Chondrocyte (in vitro differentiated cells): Measurements from ENCODE around the gene SUCNR1. TPM values are rescaled to one million over a fixed set of nuclear protein-coding genes. Genes with fewer than 3 reads are reported as not detected.
"Not testable (repeated sequence)": the region's sequence is repeated elsewhere in the genome, so short reads cannot be mapped to it uniquely, and the experiment has no call there.

ENCODE experiments used
- DNase-seq: peaks from one replicate; pipeline ENCODE4 v3.0.0; 2021; ENCODE audit warnings: mixed read lengths, low spot score
- H3K27ac Mint-ChIP-seq: one replicate; pipeline ENCODE4 v1.8.0; 2021; ENCODE audit warnings: mild to moderate bottlenecking, moderate library complexity, mixed read lengths; ENCODE audit not compliant: unreplicated experiment
- H3K27me3 Mint-ChIP-seq: 2 replicates; pipeline ENCODE4 v1.8.0; 2021; ENCODE audit warnings: low read depth, mixed read lengths
- H3K36me3 Mint-ChIP-seq: 2 replicates; pipeline ENCODE4 v1.8.0; 2021; ENCODE audit warnings: low read depth, mixed read lengths
- H3K4me1 Mint-ChIP-seq: 2 replicates; pipeline ENCODE4 v1.8.0; 2021; ENCODE audit warnings: low read depth, mild to moderate bottlenecking, mixed read lengths
- H3K4me3 Mint-ChIP-seq: one replicate; pipeline ENCODE4 v1.8.0; 2021; ENCODE audit warnings: mild to moderate bottlenecking, moderate library complexity, mixed read lengths; ENCODE audit not compliant: unreplicated experiment
- H3K9me3 Mint-ChIP-seq: 2 replicates; pipeline ENCODE4 v1.8.0; 2021; ENCODE audit warnings: low read depth, mixed read lengths
- total RNA-seq: library from RNA; stranded (reverse); gene quantifications from 3 replicates; pipeline ENCODE4 v1.2.1, GENCODE V29; 2021
- TF ChIP-seq, protein P1 (sequence below): fragments of 200-600 bp; sonication (generic); IDR thresholded peaks from 2 replicates; pipeline ENCODE4 v1.5.0; 2021; ENCODE audit warnings: antibody characterized with exemption, mild to moderate bottlenecking, moderate library complexity

The SUCNR1 gene
- total RNA-seq, 1 donor from 2014 or later = 0.12 TPM

DNA sequence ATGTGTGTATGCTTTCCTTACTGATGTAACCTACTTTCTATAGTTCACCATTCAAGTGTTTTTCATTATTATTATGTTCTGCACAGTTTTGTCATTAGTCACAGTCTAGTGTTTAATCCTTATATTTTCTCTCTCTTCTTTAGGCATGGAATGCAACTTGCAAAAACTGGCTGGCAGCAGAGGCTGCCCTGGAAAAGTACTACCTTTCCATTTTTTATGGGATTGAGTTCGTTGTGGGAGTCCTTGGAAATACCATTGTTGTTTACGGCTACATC, 6.9 kb downstream of the SUCNR1 start:
- no peak for DNase-seq
- peaks cover 42% of the 10 kb centered on the region for H3K4me1 Mint-ChIP-seq

DNA sequence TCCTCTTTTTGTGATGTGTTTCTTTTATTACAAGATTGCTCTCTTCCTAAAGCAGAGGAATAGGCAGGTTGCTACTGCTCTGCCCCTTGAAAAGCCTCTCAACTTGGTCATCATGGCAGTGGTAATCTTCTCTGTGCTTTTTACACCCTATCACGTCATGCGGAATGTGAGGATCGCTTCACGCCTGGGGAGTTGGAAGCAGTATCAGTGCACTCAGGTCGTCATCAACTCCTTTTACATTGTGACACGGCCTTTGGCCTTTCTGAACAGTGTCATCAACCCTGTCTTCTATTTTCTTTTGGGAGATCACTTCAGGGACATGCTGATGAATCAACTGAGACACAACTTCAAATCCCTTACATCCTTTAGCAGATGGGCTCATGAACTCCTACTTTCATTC, 7.7 kb downstream of the SUCNR1 start:
- Mint-ChIP-seq H3K27me3 (no peaks in the 10 kb centered on the region), H3K27ac (peak overlapping the region; percentile 13), H3K4me1 (peaks cover 36% of the 10 kb centered on the region), H3K4me3 (no peak overlapping the region), H3K9me3 (peaks cover 2% of the 10 kb centered on the region), H3K36me3 (no peaks in the 10 kb centered on the region)
- no peak for DNase-seq
- TF ChIP-seq, protein P1, sequence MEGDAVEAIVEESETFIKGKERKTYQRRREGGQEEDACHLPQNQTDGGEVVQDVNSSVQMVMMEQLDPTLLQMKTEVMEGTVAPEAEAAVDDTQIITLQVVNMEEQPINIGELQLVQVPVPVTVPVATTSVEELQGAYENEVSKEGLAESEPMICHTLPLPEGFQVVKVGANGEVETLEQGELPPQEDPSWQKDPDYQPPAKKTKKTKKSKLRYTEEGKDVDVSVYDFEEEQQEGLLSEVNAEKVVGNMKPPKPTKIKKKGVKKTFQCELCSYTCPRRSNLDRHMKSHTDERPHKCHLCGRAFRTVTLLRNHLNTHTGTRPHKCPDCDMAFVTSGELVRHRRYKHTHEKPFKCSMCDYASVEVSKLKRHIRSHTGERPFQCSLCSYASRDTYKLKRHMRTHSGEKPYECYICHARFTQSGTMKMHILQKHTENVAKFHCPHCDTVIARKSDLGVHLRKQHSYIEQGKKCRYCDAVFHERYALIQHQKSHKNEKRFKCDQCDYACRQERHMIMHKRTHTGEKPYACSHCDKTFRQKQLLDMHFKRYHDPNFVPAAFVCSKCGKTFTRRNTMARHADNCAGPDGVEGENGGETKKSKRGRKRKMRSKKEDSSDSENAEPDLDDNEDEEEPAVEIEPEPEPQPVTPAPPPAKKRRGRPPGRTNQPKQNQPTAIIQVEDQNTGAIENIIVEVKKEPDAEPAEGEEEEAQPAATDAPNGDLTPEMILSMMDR = no peak

More for the DNA sequence above, 6.9 kb downstream of the SUCNR1 start:
- Mint-ChIP-seq H3K27me3 (no peaks in the 10 kb centered on the region), H3K27ac (peak overlapping the region; percentile 74), H3K36me3 (no peaks in the 10 kb centered on the region), H3K9me3 (no peaks in the 10 kb centered on the region), H3K4me3 (no peak overlapping the region)
- TF ChIP-seq, protein P1 = no peak

DNA sequence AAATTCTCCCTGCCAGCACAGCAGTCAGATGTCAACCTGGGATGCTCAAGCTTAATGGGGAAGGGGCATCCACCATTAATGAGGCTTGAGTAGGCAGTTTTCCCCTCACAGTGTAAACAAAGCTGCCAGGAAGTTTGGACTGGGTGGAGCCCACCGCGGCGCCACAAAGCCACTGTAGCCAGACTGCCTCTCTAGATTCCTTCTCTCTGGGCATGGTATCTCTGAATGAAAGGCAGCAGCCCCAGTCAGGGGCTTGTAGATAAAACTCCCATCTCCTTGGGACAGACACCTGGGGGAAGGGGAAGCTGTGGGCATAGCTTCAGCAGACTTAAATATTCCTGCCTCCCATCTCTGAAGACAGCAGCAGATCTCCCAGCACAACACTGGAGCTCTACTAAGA, 12.0 kb downstream of the SUCNR1 start:
- not testable (repeated sequence) for H3K27me3 Mint-ChIP-seq, H3K27ac Mint-ChIP-seq, H3K4me3 Mint-ChIP-seq, DNase-seq, H3K9me3 Mint-ChIP-seq, H3K36me3 Mint-ChIP-seq
- peaks cover 24% of the 10 kb centered on the region for H3K4me1 Mint-ChIP-seq

DNA sequence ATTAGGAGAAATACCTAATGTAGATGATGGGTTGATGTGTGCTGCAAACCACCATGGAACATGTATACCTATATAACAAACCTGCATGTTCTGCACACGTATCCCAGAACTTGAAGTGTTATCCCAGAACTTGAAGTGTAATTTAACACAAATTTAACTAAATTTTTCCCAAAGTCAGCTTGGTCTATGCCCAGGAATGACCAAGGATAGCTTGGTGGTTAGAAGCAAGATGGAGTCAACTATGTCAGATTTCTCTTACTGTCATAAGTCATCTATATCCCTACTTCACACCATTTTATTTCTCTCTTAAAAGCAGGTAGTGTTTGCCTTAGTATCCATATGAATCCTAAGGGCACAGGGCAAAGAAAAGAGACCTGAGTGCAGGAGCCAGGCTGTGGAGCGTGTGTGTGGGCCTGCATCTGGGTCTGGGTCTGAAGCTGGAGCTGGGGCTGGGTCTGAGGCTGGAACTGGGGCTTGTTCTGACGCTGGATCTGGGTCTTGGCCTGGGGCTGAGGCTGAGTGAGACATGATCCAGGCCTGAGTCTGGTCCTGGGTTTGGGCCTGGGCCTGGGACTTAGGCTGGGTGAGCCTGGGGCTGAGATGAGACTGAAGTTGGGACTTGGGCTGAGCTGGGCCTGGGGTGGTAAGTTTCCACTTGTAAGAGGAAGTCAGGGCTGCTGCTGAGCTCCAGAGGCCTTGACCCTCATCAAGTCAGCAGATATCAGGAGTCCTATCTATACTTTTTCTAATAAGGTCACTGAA, 14.2 kb downstream of the SUCNR1 start:
- H3K4me1 Mint-ChIP-seq, H3K36me3 Mint-ChIP-seq, H3K27me3 Mint-ChIP-seq, H3K27ac Mint-ChIP-seq, DNase-seq, H3K4me3 Mint-ChIP-seq, H3K9me3 Mint-ChIP-seq: not testable (repeated sequence)

DNA sequence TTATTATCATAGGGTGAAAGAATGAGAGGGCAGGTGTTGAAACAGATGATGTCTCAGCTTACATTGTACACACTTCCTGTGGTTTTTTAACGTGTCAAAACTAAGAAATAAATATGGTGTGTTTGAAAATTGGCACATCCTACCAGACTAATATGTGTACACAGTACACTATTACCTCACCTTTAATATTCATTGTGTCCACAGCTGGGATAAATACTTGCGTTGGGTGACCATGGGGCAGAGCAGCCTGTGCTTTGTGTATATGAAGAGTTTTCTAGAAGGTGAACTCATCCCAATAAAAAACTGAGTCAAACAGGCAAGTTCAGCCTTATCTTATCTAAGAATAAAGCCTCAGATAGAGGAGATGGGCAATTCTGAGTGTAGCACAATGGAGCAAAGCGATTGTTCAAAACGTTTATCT, 17.3 kb downstream of the SUCNR1 start:
- Mint-ChIP-seq H3K36me3 (no peaks in the 10 kb centered on the region), H3K4me3 (no peak overlapping the region), H3K4me1 (peaks cover 4% of the 10 kb centered on the region), H3K27me3 (no peaks in the 10 kb centered on the region), H3K9me3 (peaks cover 2% of the 10 kb centered on the region), H3K27ac (no peak overlapping the region)
- DNase-seq = no peak
- TF ChIP-seq, protein P1 = no peak

DNA sequence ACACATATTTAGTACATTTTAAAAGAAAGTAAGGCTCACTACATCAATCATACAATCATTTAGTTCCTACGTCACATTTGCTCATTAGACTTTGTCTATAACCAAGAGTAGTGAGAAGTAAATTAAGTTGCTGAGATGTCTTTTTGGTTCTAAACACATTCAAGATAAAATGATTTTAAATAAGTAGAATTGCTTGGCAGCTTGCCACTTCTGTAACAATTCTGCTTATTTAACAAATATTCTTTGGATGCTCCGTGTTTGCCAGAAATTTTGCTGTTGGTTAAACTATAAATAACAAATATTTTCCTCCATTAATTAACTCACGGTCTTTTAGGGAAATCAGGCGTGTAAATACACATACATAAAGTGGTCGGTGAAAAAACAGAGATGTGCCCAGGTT, 18.3 kb downstream of the SUCNR1 start:
- Mint-ChIP-seq H3K27ac (no peak overlapping the region), H3K36me3 (no peaks in the 10 kb centered on the region), H3K4me3 (no peak overlapping the region), H3K27me3 (no peaks in the 10 kb centered on the region), H3K4me1 (peaks cover 8% of the 10 kb centered on the region), H3K9me3 (peaks cover 2% of the 10 kb centered on the region)
- no peak for DNase-seq
- TF ChIP-seq, protein P1 = no peak
